Measurements from ENCODE around the gene AKR1C4. TPM values are rescaled to one million over a fixed set of nuclear protein-coding genes. Genes with fewer than 3 reads are reported as not detected.
A peak's percentile ranks its signal among the peaks of the same experiment; 100 is the strongest.

AKR1C4 gene
- total and polyA plus RNA-seq, 4 donors: 3.2 to 260 (median 129) TPM

GRCh38 chr10:5199398-5199797 lies 2.8 kb downstream of the AKR1C4 start:
- TF ChIP-seq YY1 (IDR thresholded peaks at IDR 0.05): peak; percentile 23
- TF ChIP-seq EGR1 (IDR thresholded peaks at IDR 0.05; ENCODE audit: low read depth in 2 of 2): no peak
- peak; percentile 71 to 79 for TF ChIP-seq RAD21 (IDR thresholded peaks at IDR 0.05)
- no peak for TF ChIP-seq FOXA1 (IDR thresholded peaks at IDR 0.05)
- no peak for TF ChIP-seq ATF3 (IDR thresholded peaks at IDR 0.05)
- TF ChIP-seq HNF4G (IDR thresholded peaks at IDR 0.05): no peak
- TF ChIP-seq JUND (IDR thresholded peaks at IDR 0.05): peak in 1 of 2 donors; percentile 12
- TF ChIP-seq, protein P1, sequence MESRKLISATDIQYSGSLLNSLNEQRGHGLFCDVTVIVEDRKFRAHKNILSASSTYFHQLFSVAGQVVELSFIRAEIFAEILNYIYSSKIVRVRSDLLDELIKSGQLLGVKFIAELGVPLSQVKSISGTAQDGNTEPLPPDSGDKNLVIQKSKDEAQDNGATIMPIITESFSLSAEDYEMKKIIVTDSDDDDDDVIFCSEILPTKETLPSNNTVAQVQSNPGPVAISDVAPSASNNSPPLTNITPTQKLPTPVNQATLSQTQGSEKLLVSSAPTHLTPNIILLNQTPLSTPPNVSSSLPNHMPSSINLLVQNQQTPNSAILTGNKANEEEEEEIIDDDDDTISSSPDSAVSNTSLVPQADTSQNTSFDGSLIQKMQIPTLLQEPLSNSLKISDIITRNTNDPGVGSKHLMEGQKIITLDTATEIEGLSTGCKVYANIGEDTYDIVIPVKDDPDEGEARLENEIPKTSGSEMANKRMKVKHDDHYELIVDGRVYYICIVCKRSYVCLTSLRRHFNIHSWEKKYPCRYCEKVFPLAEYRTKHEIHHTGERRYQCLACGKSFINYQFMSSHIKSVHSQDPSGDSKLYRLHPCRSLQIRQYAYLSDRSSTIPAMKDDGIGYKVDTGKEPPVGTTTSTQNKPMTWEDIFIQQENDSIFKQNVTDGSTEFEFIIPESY (IDR thresholded peaks at IDR 0.05): no peak
- TF ChIP-seq, protein P2, sequence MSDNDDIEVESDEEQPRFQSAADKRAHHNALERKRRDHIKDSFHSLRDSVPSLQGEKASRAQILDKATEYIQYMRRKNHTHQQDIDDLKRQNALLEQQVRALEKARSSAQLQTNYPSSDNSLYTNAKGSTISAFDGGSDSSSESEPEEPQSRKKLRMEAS (IDR thresholded peaks at IDR 0.05): no peak
- TF ChIP-seq HNF4A (conservative IDR thresholded peaks at IDR 0.05): peak; percentile 14 to 55
- TF ChIP-seq TAF1 (conservative IDR thresholded peaks at IDR 0.05): no peak
- TF ChIP-seq FOXA2 (IDR thresholded peaks at IDR 0.05): no peak
- TF ChIP-seq CTCF (IDR thresholded peaks at IDR 0.05; ENCODE audit: low read depth, low read length, missing input control): peak; percentile 48
- TF ChIP-seq GABPA (IDR thresholded peaks at IDR 0.05 in 1 of 2, conservative IDR thresholded peaks at IDR 0.05 in 1 of 2): no peak
- no peak for TF ChIP-seq SP1 (IDR thresholded peaks at IDR 0.05)
- TF ChIP-seq RXRA (IDR thresholded peaks at IDR 0.05): peak in 1 of 2 donors; percentile 21
- TF ChIP-seq, protein P3, sequence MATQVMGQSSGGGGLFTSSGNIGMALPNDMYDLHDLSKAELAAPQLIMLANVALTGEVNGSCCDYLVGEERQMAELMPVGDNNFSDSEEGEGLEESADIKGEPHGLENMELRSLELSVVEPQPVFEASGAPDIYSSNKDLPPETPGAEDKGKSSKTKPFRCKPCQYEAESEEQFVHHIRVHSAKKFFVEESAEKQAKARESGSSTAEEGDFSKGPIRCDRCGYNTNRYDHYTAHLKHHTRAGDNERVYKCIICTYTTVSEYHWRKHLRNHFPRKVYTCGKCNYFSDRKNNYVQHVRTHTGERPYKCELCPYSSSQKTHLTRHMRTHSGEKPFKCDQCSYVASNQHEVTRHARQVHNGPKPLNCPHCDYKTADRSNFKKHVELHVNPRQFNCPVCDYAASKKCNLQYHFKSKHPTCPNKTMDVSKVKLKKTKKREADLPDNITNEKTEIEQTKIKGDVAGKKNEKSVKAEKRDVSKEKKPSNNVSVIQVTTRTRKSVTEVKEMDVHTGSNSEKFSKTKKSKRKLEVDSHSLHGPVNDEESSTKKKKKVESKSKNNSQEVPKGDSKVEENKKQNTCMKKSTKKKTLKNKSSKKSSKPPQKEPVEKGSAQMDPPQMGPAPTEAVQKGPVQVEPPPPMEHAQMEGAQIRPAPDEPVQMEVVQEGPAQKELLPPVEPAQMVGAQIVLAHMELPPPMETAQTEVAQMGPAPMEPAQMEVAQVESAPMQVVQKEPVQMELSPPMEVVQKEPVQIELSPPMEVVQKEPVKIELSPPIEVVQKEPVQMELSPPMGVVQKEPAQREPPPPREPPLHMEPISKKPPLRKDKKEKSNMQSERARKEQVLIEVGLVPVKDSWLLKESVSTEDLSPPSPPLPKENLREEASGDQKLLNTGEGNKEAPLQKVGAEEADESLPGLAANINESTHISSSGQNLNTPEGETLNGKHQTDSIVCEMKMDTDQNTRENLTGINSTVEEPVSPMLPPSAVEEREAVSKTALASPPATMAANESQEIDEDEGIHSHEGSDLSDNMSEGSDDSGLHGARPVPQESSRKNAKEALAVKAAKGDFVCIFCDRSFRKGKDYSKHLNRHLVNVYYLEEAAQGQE (IDR thresholded peaks at IDR 0.05): peak; percentile 84
- TF ChIP-seq NR2F2 (IDR thresholded peaks at IDR 0.05): no peak
- no peaks in the 10 kb centered on the region for H3K27me3 ChIP-seq (ENCODE audit: control insufficient read depth in 4 of 4, insufficient read depth in 4 of 4, low read length in 3 of 4)
- no peaks in the 10 kb centered on the region for H3K9me3 ChIP-seq (ENCODE audit: control insufficient read depth in 4 of 4, low read length in 3 of 4)
- H3K9ac ChIP-seq (ENCODE audit: low read depth in 1 of 2, low read length in 2 of 2): peak overlapping the region; percentile 47 to 88
- DNase-seq (ENCODE audit: low spot score): no peak
- H3K4me3 ChIP-seq (ENCODE audit: low read depth in 1 of 3, low read length in 3 of 3): peak overlapping the region; percentile 53 to 71 (median 56)
- peak overlapping the region; percentile 67 to 91 for H3K27ac ChIP-seq (ENCODE audit: low read depth in 1 of 2, low read length in 2 of 2)
- WGBS: 40% methylated on average over 8 of the region's 8 CpGs
- peaks cover 3 to 36% (median 26%) of the 10 kb centered on the region in 4 donors for H3K4me1 ChIP-seq (ENCODE audit: control insufficient read depth in 4 of 4, insufficient read depth in 4 of 4, low read length in 3 of 4)
- H3K36me3 ChIP-seq (ENCODE audit: control insufficient read depth in 4 of 4, insufficient read depth in 3 of 4, low read depth in 1 of 4, low read length in 3 of 4): peaks cover 2 to 8% (median 6%) of the 10 kb centered on the region in 4 donors
